ENCODE results near the gene ERP29.
"Not testable (repeated sequence)": the region's sequence is repeated elsewhere in the genome, so short reads cannot be mapped to it uniquely, and the experiment has no call there.

The ERP29 gene

DNA sequence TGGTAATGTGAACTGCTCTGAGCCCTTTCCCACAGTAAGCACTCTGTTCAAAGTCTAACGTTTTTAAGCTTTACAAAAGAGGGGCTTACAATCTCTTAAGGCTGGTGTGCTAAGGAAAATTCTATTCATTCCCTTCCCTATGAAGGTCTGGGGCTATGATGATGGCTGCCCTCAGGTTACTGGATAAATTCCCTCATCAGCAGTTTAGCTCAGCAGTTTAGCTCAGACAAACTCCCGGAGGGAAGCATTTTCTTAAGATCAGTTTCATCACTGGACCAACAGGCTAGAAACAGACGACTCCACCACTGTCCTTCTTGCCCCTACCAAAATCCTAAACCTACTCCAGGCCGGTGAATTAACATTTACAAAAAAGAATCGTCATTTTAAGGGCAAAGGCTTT, 19.1 kb downstream of the ERP29 start:
- no peak overlapping the region for H3K4me3 ChIP-seq (ENCODE audit: control insufficient read depth, low read depth, low read length)
- no peak for DNase-seq (ENCODE audit: low read depth)
- TF ChIP-seq, protein P1, sequence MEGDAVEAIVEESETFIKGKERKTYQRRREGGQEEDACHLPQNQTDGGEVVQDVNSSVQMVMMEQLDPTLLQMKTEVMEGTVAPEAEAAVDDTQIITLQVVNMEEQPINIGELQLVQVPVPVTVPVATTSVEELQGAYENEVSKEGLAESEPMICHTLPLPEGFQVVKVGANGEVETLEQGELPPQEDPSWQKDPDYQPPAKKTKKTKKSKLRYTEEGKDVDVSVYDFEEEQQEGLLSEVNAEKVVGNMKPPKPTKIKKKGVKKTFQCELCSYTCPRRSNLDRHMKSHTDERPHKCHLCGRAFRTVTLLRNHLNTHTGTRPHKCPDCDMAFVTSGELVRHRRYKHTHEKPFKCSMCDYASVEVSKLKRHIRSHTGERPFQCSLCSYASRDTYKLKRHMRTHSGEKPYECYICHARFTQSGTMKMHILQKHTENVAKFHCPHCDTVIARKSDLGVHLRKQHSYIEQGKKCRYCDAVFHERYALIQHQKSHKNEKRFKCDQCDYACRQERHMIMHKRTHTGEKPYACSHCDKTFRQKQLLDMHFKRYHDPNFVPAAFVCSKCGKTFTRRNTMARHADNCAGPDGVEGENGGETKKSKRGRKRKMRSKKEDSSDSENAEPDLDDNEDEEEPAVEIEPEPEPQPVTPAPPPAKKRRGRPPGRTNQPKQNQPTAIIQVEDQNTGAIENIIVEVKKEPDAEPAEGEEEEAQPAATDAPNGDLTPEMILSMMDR (IDR thresholded peaks at IDR 0.05; ENCODE audit: control insufficient read depth, insufficient read depth, low read depth, low read length, missing control alignments) = no peak

DNA sequence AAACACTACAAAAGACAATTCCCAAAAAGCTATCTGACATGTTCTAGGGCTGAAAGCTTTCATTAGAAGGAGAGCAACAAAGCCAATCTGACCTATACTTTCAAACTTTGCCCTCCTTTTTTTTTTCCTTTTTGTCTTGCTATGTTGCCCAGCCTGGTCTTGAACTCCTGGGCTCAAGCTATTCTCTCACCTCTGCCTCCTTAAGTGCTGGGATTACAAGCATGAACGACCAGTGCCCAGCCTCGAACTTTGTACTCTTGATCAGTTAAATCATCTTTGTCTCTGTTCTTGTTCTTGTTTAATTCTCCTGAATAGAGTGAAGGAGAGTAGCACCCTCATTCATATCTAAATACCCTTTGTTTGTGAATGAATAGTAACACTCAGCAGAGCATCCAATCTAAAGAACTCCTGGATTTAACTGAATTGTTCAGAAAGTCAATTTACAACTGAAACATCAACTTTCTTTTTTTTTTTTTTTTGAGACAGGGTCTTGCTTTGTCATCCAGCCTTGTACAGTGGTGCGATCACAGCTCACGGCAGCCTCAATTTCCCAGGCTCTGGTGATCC, 22.1 kb downstream of the ERP29 start:
- no peak overlapping the region for H3K4me3 ChIP-seq (ENCODE audit: control insufficient read depth, low read depth, low read length)
- TF ChIP-seq, protein P1 (IDR thresholded peaks at IDR 0.05; ENCODE audit: control insufficient read depth, insufficient read depth, low read depth, low read length, missing control alignments) = no peak
- DNase-seq (ENCODE audit: low read depth) = no peak

DNA sequence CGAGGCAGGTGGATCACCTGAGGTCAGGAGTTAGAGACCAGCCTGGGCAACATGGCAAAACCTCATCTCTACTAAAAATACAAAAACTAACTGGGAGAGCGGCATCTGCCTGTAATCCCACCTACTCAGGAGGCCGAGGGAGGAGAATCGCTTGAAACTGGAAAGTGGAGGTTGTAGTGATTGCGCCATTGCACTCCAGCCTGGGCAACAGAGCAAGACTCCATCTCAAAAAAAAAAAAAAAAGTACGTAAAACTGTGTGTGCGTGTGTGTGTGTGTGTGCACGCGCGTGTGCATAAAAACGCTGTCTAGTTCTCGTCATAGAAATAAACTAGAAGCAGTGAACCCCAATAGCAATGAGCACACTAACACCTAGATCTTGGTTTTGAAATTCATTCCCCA, 23.4 kb downstream of the ERP29 start:
- not testable (repeated sequence) for H3K4me3 ChIP-seq (ENCODE audit: control insufficient read depth, low read depth, low read length); DNase-seq (ENCODE audit: low read depth)

DNA sequence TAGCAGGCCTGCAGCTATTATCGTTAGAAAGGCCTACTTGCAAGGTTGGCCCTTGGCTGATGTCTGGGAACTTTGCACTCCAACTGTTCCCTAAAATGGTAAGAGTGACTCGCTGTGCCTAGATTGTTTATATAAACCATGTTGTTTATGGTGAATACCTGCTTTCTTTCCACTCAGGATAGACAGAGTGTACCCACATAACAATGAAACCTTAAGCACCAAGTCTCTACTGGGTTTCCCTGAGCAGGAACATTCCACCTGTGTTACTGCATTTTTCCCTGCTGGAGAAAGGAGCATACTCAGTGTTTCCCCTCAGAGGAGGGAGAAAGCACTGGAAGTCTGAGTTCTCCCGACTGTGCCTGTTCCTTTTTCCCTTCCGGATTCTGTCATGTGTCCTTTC, 32.8 kb downstream of the ERP29 start:
- DNase-seq (ENCODE audit: low read depth) = no peak
- TF ChIP-seq, protein P1 (IDR thresholded peaks at IDR 0.05; ENCODE audit: control insufficient read depth, insufficient read depth, low read depth, low read length, missing control alignments) = no peak
- H3K4me3 ChIP-seq (ENCODE audit: control insufficient read depth, low read depth, low read length) = no peak overlapping the region

DNA sequence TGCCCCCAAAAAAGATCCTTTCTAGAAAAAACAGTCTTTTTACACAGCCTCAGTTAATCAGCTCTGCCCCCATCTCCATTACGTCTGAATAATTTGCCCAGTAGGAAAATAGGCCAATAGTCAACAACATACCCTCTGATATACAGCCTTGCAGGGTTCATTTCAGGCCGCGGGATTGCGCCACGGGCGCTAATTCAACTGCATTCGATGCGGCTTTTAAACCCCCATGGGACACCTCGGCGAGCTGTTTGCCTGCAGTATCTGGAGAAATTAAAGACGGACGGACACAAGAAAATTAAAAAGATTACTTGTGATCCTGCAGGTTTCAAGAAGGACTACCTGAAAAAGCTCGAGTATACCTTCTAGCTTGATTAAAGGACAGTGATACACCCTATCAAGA, 36.1 kb downstream of the ERP29 start:
- TF ChIP-seq, protein P1 (IDR thresholded peaks at IDR 0.05; ENCODE audit: control insufficient read depth, insufficient read depth, low read depth, low read length, missing control alignments) = no peak
- no peak for DNase-seq (ENCODE audit: low read depth)
- no peak overlapping the region for H3K4me3 ChIP-seq (ENCODE audit: control insufficient read depth, low read depth, low read length)

DNA sequence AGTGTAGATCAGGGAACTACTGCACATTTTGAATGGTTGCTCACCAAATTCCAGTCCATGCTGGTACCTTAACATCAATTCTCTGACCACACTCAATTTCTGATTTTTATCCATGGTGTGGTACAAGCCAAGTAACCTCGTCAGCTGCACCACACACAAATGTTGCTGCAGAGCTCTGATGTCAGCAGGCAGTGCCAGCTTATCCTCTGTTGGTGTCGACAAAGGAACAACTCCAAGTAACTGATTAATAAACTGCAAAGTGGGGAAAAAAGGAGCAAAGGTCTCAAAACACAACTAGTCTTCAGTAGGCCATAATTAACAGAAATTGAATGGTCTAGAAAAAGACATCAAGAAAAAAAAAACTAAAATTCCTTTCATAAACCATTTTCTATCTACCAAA, 47.9 kb downstream of the ERP29 start:
- no peak for DNase-seq (ENCODE audit: low read depth)
- H3K4me3 ChIP-seq (ENCODE audit: control insufficient read depth, low read depth, low read length) = no peak overlapping the region
- TF ChIP-seq, protein P1 (IDR thresholded peaks at IDR 0.05; ENCODE audit: control insufficient read depth, insufficient read depth, low read depth, low read length, missing control alignments) = no peak

DNA sequence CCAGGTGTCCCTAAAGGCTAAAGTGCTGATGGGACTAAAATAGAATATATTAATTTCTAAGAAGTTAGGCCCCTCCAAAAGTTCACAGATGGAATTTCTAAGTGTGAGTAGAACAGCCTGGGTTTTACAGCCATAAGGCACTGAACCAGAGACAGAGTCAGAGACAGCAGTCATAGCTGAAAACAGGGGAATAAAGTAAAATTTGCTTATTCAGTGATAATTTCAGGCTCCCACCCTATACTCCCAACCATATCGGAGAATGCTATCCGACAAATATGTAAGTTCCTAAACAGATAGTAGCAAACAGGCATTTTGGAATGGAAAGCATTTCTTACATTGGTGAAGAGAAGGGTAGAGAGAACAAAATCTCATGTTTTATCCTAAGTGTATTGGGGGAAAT, 50.0 kb downstream of the ERP29 start:
- TF ChIP-seq, protein P1 (IDR thresholded peaks at IDR 0.05; ENCODE audit: control insufficient read depth, insufficient read depth, low read depth, low read length, missing control alignments) = no peak
- no peak overlapping the region for H3K4me3 ChIP-seq (ENCODE audit: control insufficient read depth, low read depth, low read length)
- DNase-seq (ENCODE audit: low read depth) = no peak

All from AG09309 (cell line).